SK-N-DZ (cell line): ENCODE data around the gene ITPRIP.

ENCODE experiments used
- small RNA-seq, 2 experiments: library from RNA; depleted of rRNA; stranded (forward); fragments of <200 nt; gene quantifications; one replicate each; pipeline ENCODE3, GENCODE V24; 2014

Gene ITPRIP

Small RNA genes lying within 50 kb of the gene (small RNA-seq; reads per million reads assigned to genes)
- 0.08 to 0.58 reads per million in 2 experiments for gene MIR4482
